B cell (primary cell): ENCODE results near the gene CTSD. TPM values are rescaled to one million over a fixed set of nuclear protein-coding genes. Genes with fewer than 3 reads are reported as not detected.

Experiments
- ATAC-seq: fragments of 200-7000 bp; cut with Tn5 transposase; one replicate; pipeline ENCODE4 v1.10.0; 2021; ENCODE audit warnings: low read depth, mild to moderate bottlenecking, moderate number of reproducible peaks, moderate library complexity
- CTCF ChIA-PET: fragments of 350-600 bp; sonication (Branson Sonifier 250); formaldehyde crosslinking; loops from one replicate; lab custom pipeline; 2021; ENCODE audit warnings: antibody characterized with exemption, inconsistent platforms; lab: Charles Lee
- POLR2A ChIA-PET: fragments of 350-600 bp; sonication (Branson Sonifier 250); formaldehyde crosslinking; loops from one replicate; lab custom pipeline; 2021; ENCODE audit warnings: antibody characterized with exemption; lab: Charles Lee
- DNase-seq: peaks from one replicate; pipeline ENCODE4 v3.0.0; 2013
- H2AFZ ChIP-seq: 2 replicates; pipeline ENCODE4 v1.6.1; 2012; ENCODE audit warnings: mild to moderate bottlenecking, low read depth, low read length; ENCODE audit not compliant: insufficient read depth, poor library complexity, severe bottlenecking
- H3K27ac ChIP-seq, 2 donors: 1 replicate in 1 of 2; 2 replicates in 1 of 2; pipeline ENCODE4 v1.5.1; 2012 to 2013; ENCODE audit warnings: low read length in 2 of 2, mild to moderate bottlenecking in 2 of 2, moderate library complexity in 1 of 2
- H3K27me3 ChIP-seq, 4 experiments: fragments of 200-600 bp in 1 of 4; sonication (generic) in 1 of 4; replicated peaks in 1 of 4; 1 replicate in 2 of 4; 2 replicates in 2 of 4; pipeline versions ENCODE4 v1.6.1 to v1.7.0; 2013 to 2016; ENCODE audit warnings: low read length in 3 of 4, mild to moderate bottlenecking in 2 of 4, mixed read lengths in 1 of 4, moderate library complexity in 1 of 4; ENCODE audit not compliant: insufficient read depth in 4 of 4, control insufficient read depth in 3 of 4; ENCODE audit errors: control extremely low read depth in 1 of 4
- H3K36me3 ChIP-seq, 2 experiments: replicated peaks in 1 of 2; 1 replicate in 1 of 2; 2 replicates in 1 of 2; pipeline versions ENCODE4 v1.6.1 to v1.7.1; 2013; ENCODE audit warnings: low read length in 1 of 2; ENCODE audit not compliant: insufficient read depth in 2 of 2, control insufficient read depth in 1 of 2; ENCODE audit errors: control extremely low read depth in 1 of 2, extremely low read depth in 1 of 2
- H3K4me1 ChIP-seq, 2 donors: fragments of 200-600 bp in 1 of 2; sonication (generic) in 1 of 2; 1 replicate in 1 of 2; 2 replicates in 1 of 2; pipeline versions ENCODE4 v1.5.1 to v1.6.1; 2013 to 2017; ENCODE audit warnings: low read length in 2 of 2; ENCODE audit not compliant: control insufficient read depth in 2 of 2, insufficient read depth in 2 of 2
- H3K4me2 ChIP-seq: replicated peaks from 2 replicates; pipeline ENCODE3; 2012; ENCODE audit warnings: mild to moderate bottlenecking, low read depth, low read length; ENCODE audit not compliant: poor library complexity, severe bottlenecking
- H3K4me3 ChIP-seq, 5 experiments: fragments of 200-600 bp in 1 of 5; sonication (generic) in 1 of 5; 1 replicate in 3 of 5; 2 replicates in 2 of 5; pipeline versions ENCODE4 v1.5.1 to v1.7.0; 2011 to 2016; ENCODE audit warnings: low read length in 4 of 5, mild to moderate bottlenecking in 4 of 5, low read depth in 2 of 5, control low read depth in 1 of 5, moderate library complexity in 1 of 5; ENCODE audit not compliant: insufficient read depth in 1 of 5; ENCODE audit errors: control extremely low read depth in 1 of 5, extremely low read depth in 1 of 5
- H3K79me2 ChIP-seq: fragments of 200-600 bp; sonication (generic); one replicate; pipeline ENCODE4 v1.6.0; 2016; ENCODE audit warnings: low read length; ENCODE audit not compliant: control insufficient read depth, insufficient read depth
- H3K9ac ChIP-seq: fragments of 200-600 bp; sonication (generic); 2 replicates; pipeline ENCODE4 v1.6.1; 2017; ENCODE audit warnings: mild to moderate bottlenecking, low read length, moderate library complexity
- H3K9me3 ChIP-seq, 3 donors: one replicate each; pipeline versions ENCODE4 v1.6.1 to v1.7.1; 2013; ENCODE audit warnings: low read length in 2 of 3; ENCODE audit not compliant: control insufficient read depth in 2 of 3, insufficient read depth in 1 of 3; ENCODE audit errors: control extremely low read depth in 1 of 3
- H4K20me1 ChIP-seq: 2 replicates; pipeline ENCODE4 v1.6.0; 2012; ENCODE audit warnings: mild to moderate bottlenecking, low read length; ENCODE audit not compliant: insufficient read depth, control insufficient read depth, poor library complexity, severe bottlenecking
- H3K27ac Mint-ChIP-seq: one replicate; pipeline ENCODE4 v1.8.0; 2021; ENCODE audit warnings: mixed read lengths
- H3K27me3 Mint-ChIP-seq: one replicate; pipeline ENCODE4 v1.8.0; 2021; ENCODE audit warnings: mixed read lengths
- H3K4me1 Mint-ChIP-seq: one replicate; pipeline ENCODE4 v1.8.0; 2021; ENCODE audit warnings: mixed read lengths
- H3K4me3 Mint-ChIP-seq: one replicate; pipeline ENCODE4 v1.8.0; 2021; ENCODE audit warnings: mixed read lengths
- H3K9me3 Mint-ChIP-seq: one replicate; pipeline ENCODE4 v1.8.0; 2022; ENCODE audit warnings: mixed read lengths; ENCODE audit not compliant: insufficient read depth
- EZH2 ChIP-seq: IDR thresholded peaks from 2 replicates; pipeline ENCODE4 v1.6.1; 2012; ENCODE audit warnings: borderline replicate concordance, low read depth, mild to moderate bottlenecking, moderate library complexity, low read length; ENCODE audit not compliant: insufficient read depth, poor library complexity, severe bottlenecking
- WGBS: methylation state at CpG from one replicate; pipeline ENCODE4 v1.1.5; 2013; ENCODE audit warnings: missing lambda C conversion rate; ENCODE audit not compliant: insufficient coverage; 5-methylcytosine and 5-hydroxymethylcytosine counted together
- intact Hi-C: fragments of 100-400 bp; cut with micrococcal nuclease; formaldehyde crosslinking; loops from one replicate; pipeline ENCODE4 v1.10.0; 2022
- polyA plus RNA-seq: library from polyadenylated mRNA; depleted of rRNA; stranded (reverse); fragments of >200 nt; gene quantifications from 2 replicates; pipeline ENCODE4 v1.2.3, GENCODE V29; 2012
- total RNA-seq, 2 donors: library from RNA; stranded (reverse); fragments of 120-200 nt in 1 of 2; gene quantifications; 1 replicate in 1 of 2; 2 replicates in 1 of 2; pipeline versions ENCODE4 v1.2.3 to v1.2.4, GENCODE V29; 2013 to 2022
- TF ChIP-seq, protein P1 (sequence below): fragments of 200-600 bp; IDR thresholded peaks from one replicate; pipeline ENCODE4 v1.8.0; 2022; ENCODE audit warnings: antibody characterized with exemption, mild to moderate bottlenecking

The CTSD gene
- total and polyA plus RNA-seq, 2 donors (not counting 1 experiment from before 2014, with no cell fraction given): 42.2 to 83.5 TPM

DNA sequence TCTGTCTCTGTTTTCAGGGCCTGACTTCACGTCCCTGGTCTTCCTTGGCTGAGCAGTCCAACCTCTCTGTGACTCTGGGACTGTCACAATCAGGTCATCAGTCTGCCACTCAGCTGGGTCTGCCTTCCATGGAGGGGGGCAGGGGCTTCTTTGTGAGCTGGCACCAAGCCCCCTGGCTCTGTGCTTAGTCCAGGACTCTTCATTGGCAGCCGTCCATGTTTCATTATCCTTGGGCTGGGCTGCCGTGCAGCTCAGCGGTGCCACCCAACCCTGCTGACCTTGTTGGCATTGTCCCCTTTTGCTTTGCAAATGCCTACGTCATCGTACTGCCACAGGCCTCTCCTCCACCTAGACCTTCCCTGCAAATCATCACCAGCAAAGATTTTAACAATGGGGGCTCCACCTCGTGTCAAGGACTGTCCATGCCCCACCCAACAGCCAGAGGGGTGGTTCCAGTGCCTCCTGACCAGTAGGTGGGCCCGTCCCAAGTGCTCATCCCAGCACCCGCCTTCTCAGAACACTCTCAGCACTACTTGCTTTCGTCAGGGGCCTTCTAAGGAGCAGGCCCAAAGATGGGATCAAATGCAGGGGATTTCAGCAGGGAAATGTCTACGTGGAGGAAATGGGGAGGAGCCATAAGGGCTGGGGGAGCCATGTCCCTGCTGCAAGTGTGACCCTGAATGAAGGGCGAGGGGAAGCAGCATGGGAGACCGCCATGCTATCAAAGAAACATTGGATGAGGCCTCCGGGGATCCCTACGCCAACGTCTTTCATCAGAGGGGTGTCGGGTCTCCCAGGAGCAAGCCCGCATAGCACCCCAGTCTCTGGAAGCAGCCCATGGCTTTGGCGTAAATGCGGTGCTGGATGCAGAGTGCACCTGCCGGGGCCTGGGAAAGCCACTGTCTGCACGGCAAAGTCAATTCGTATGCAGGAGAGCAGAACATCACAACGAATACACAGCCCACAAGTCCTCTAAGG, 48.5 kb downstream of the CTSD start:
- Mint-ChIP-seq H3K4me3 (no peak overlapping the region), H3K27me3 (peaks cover 14% of the 10 kb centered on the region), H3K27ac (no peak overlapping the region), H3K9me3 (no peaks in the 10 kb centered on the region), H3K4me1 (no peaks in the 10 kb centered on the region)
- no peaks in the 10 kb centered on the region for H3K36me3 ChIP-seq
- ATAC-seq: no peak
- ChIA-PET POLR2A (no interaction called here), CTCF (no interaction called here)
- no peak overlapping the region for H3K4me3 ChIP-seq
- H3K79me2 ChIP-seq: no peaks in the 10 kb centered on the region
- TF ChIP-seq, protein P1, sequence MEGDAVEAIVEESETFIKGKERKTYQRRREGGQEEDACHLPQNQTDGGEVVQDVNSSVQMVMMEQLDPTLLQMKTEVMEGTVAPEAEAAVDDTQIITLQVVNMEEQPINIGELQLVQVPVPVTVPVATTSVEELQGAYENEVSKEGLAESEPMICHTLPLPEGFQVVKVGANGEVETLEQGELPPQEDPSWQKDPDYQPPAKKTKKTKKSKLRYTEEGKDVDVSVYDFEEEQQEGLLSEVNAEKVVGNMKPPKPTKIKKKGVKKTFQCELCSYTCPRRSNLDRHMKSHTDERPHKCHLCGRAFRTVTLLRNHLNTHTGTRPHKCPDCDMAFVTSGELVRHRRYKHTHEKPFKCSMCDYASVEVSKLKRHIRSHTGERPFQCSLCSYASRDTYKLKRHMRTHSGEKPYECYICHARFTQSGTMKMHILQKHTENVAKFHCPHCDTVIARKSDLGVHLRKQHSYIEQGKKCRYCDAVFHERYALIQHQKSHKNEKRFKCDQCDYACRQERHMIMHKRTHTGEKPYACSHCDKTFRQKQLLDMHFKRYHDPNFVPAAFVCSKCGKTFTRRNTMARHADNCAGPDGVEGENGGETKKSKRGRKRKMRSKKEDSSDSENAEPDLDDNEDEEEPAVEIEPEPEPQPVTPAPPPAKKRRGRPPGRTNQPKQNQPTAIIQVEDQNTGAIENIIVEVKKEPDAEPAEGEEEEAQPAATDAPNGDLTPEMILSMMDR: no peak
- TF ChIP-seq EZH2: no peak
- no peak overlapping the region for H2AFZ ChIP-seq
- DNase-seq: no peak
- H3K4me2 ChIP-seq: no peak overlapping the region
- H3K9ac ChIP-seq: no peak overlapping the region
- no peaks in the 10 kb centered on the region for H3K9me3 ChIP-seq
- H3K4me1 ChIP-seq: no peaks in the 10 kb centered on the region
- no peaks in the 10 kb centered on the region for H3K27me3 ChIP-seq
- no peaks in the 10 kb centered on the region for H4K20me1 ChIP-seq
- intact Hi-C loops: no loop called here
- H3K27ac ChIP-seq: no peak overlapping the region
- 91% methylated on average over 23 of the region's 24 CpGs for whole genome bisulfite sequencing

DNA sequence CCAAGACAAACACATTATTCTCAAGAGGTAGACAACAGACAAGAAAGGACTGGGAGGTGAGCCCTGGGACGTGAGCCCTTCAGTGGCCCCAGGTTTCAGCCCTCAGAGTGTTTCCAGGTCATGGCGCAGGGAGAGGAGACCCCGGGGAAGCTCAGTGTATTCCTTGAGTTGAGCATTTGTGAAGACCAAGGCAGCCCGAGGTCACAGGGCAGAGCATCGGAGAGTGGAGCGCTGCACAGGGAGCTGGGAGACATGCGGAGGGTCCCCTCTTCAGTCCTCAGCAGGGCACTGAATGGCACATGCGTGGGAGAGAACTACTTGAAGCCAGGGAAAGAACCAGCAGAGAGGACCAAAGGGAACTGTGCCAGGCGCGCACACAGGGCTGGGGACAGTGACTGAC, 55.0 kb downstream of the CTSD start:
- Mint-ChIP-seq H3K9me3 (no peaks in the 10 kb centered on the region), H3K4me1 (peaks cover 31% of the 10 kb centered on the region), H3K4me3 (no peak overlapping the region), H3K27me3 (peaks cover 16% of the 10 kb centered on the region), H3K27ac (no peak overlapping the region)
- H4K20me1 ChIP-seq: no peaks in the 10 kb centered on the region
- WGBS: 96% methylated on average over 10 of the region's 10 CpGs
- H3K4me3 ChIP-seq: no peak overlapping the region
- H3K4me2 ChIP-seq: no peak overlapping the region
- H3K36me3 ChIP-seq: no peaks in the 10 kb centered on the region
- TF ChIP-seq EZH2: no peak
- TF ChIP-seq, protein P1: no peak
- H3K27me3 ChIP-seq: peaks cover 0 to 5% (median 0%) of the 10 kb centered on the region in 4 experiments
- no peak overlapping the region for H3K9ac ChIP-seq
- POLR2A ChIA-PET: interaction anchor here (0.6 kb wide), 1 partner anchor 125 kb away, joined by 5 read pairs; no protein-coding TSS in a partner anchor
- peaks cover 0 to 8% (median 0%) of the 10 kb centered on the region in 3 donors for H3K9me3 ChIP-seq
- DNase-seq: no peak
- H3K79me2 ChIP-seq: no peaks in the 10 kb centered on the region
- no peak for ATAC-seq
- H3K4me1 ChIP-seq: peaks cover 19 to 32% of the 10 kb centered on the region in 2 donors
- CTCF ChIA-PET: interaction anchor here (1.1 to 2.6 kb wide), 3 partner anchors 14 to 443 kb away, joined by 3 to 17 read pairs (median 4); no protein-coding TSS in a partner anchor
- intact Hi-C loops: no loop called here
- H2AFZ ChIP-seq: no peak overlapping the region
- no peak overlapping the region for H3K27ac ChIP-seq
